HG02885 (cell line): ENCODE measurements around the gene CDK19.
A peak's percentile ranks its signal among the peaks of the same experiment; 100 is the strongest.

Experiments used
- ATAC-seq: cut with Tn5 transposase; IDR thresholded peaks from one replicate; pipeline ENCODE4 v1.9.1; 2021; ENCODE audit warnings: mild to moderate bottlenecking; ENCODE audit not compliant: unreplicated experiment, poor library complexity

Gene CDK19

GRCh38 chr6:110665600-110665999 is 149.7 kb downstream of the CDK19 start:
- ATAC-seq, result no peak

- peak; percentile 76 for ATAC-seq
Observed at GRCh38 chr6:110664933-110665332, 150.3 kb downstream of the CDK19 start.

GRCh38 chr6:110662490-110663211 is 152.6 kb downstream of the CDK19 start:
- ATAC-seq, result no peak

- no peak for ATAC-seq
Observed at GRCh38 chr6:110661414-110661813, 153.9 kb downstream of the CDK19 start.

GRCh38 chr6:110660066-110660655 is 155.1 kb downstream of the CDK19 start:
- ATAC-seq, result no peak

GRCh38 chr6:110658631-110659211 is 156.5 kb downstream of the CDK19 start:
- ATAC-seq, result no peak

GRCh38 chr6:110656492-110656891 is 158.8 kb downstream of the CDK19 start:
- ATAC-seq, result no peak

GRCh38 chr6:110655821-110656220 is 159.4 kb downstream of the CDK19 start:
- ATAC-seq, result no peak

- ATAC-seq, result no peak
Observed at GRCh38 chr6:110654096-110654820, 161.0 kb downstream of the CDK19 start.

GRCh38 chr6:110653381-110653780 is 161.9 kb downstream of the CDK19 start:
- no peak for ATAC-seq

GRCh38 chr6:110652520-110652919 is 162.7 kb downstream of the CDK19 start:
- ATAC-seq, result no peak

- ATAC-seq, result no peak
Observed at GRCh38 chr6:110650755-110651154, 164.5 kb downstream of the CDK19 start.

GRCh38 chr6:110649704-110650103 is 165.6 kb downstream of the CDK19 start:
- no peak for ATAC-seq

- ATAC-seq, result no peak
Observed at GRCh38 chr6:110646951-110647910, 168.0 kb downstream of the CDK19 start.

GRCh38 chr6:110646419-110646698 is 168.9 kb downstream of the CDK19 start:
- no peak for ATAC-seq

GRCh38 chr6:110645685-110646418 is 169.4 kb downstream of the CDK19 start:
- no peak for ATAC-seq

GRCh38 chr6:110643175-110643574 is 172.1 kb downstream of the CDK19 start:
- ATAC-seq, result no peak

GRCh38 chr6:110642711-110643110 is 172.6 kb downstream of the CDK19 start:
- ATAC-seq, result no peak

GRCh38 chr6:110636781-110637180 is 178.5 kb downstream of the CDK19 start:
- no peak for ATAC-seq

- no peak for ATAC-seq
Observed at GRCh38 chr6:110635096-110635495, 180.2 kb downstream of the CDK19 start.
